Measurements from ENCODE around the gene SEC61A2.

SEC61A2 gene

GRCh38 chr10:12200850-12201249, 71.4 kb downstream of the SEC61A2 start:
- no peak for DNase-seq

DNA sequence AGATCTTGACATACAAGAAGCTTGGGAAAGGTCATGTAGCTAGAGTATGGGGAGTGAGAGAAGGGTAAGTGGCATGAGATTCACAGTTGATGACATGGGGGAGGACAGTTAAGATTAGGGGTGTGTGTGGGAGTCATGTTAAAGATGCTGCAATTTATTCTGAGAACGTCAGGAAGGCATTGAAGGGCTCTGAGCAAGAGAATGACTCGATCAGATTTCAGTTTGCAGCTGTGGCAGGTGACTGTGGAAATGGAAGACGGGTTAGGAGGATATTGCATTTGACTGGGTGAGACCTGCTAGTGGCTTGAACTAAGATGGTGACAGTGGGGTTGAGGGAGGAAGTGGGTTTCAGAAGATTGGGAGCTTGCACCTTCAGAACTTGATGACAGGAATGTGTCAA, 72.1 kb downstream of the SEC61A2 start:
- DNase-seq, result no peak

GRCh38 chr10:12202226-12202625, 72.7 kb downstream of the SEC61A2 start:
- no peak for DNase-seq

GRCh38 chr10:12205082-12205481, 75.6 kb downstream of the SEC61A2 start:
- DNase-seq, result no peak

GRCh38 chr10:12207114-12207513, 77.6 kb downstream of the SEC61A2 start:
- no peak for DNase-seq

- no peak for DNase-seq
Measured at GRCh38 chr10:12208460-12208859, 79.0 kb downstream of the SEC61A2 start.

- no peak for DNase-seq
Measured at GRCh38 chr10:12212454-12212853, 83.0 kb downstream of the SEC61A2 start.

DNA sequence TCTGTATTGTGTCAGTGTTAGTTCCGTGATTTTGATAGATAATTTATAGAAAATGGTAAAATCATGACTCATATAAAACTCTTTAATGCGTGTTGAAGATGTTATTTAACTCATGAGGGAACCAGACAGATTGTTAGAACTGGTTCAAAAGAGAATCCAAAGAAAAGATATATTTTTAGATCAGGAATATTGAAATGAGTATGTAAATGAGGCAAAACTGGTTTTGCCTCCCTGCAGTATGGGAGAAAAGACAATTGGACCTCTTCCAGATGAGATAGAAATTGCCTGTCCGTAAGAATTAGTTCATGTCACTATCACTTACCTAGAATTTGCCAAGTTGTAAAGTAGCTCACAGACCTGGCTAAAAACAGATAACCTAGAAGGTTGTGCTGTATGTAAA, 84.1 kb downstream of the SEC61A2 start:
- DNase-seq, result no peak

DNA sequence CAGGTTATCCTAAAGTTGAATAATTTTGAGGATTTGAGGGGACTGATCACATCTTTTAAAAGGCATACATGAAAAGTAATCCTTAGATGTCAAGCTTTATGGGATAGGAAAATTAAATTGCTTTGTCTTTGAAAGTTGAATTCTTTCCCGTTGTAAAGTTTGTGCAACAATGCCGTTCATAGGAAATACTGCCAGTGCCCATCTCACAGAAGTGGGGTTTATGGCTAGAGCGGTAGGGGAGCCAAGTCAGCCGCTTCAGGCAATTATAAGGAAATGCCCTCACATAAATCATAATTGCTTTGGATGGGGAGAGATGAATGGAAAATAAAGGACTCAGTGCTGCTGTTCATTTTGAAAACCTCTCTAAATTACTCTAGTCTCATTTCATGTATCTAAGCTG, 84.6 kb downstream of the SEC61A2 start:
- DNase-seq, result no peak

DNA sequence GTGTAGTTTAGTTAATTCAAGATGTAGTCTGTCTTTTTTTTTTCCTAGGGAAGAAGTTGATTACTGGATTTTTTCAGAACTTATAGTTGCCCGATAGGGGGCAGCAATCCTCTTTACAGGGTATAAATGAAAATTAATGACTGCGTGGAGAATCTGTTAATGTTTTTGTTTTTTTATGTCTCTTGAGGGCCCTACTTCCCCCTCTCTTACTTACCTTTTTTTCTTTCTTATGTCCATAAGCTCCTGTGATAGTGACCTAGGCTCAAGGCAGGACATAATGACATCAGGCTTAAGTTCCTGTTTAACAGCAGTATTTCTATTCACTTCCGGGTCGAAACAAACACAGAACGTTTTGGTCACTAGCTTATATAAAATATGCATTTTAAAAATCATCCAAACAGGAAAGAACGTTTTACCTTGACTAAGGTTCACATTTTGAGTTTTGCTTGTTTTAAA, 85.3 kb downstream of the SEC61A2 start:
- no peak for DNase-seq
